Memory B cell (primary cell): ENCODE measurements around the gene HBQ1.
"Not testable (repeated sequence)": the region's sequence is repeated elsewhere in the genome, so short reads cannot be mapped to it uniquely, and the experiment has no call there.

Source experiments
- ATAC-seq: fragments of 150-1000 bp; cut with Tn5 transposase; 2 replicates; pipeline ENCODE4 v1.10.0; 2021; ENCODE audit warnings: low read depth, mild to moderate bottlenecking, moderate library complexity
- DNase-seq, 2 donors: peaks; one replicate each; pipeline ENCODE4 v3.0.0; 2022; ENCODE audit warnings: low spot score in 2 of 2
- H3K27ac Mint-ChIP-seq: one replicate; pipeline ENCODE4 v1.8.0; 2022; ENCODE audit warnings: mild to moderate bottlenecking, moderate library complexity, mixed read lengths
- H3K27me3 Mint-ChIP-seq: one replicate; pipeline ENCODE4 v1.8.0; 2022; ENCODE audit warnings: mixed read lengths
- H3K36me3 Mint-ChIP-seq: one replicate; pipeline ENCODE4 v1.8.0; 2022; ENCODE audit warnings: mild to moderate bottlenecking, mixed read lengths
- H3K4me1 Mint-ChIP-seq: one replicate; pipeline ENCODE4 v1.8.0; 2022; ENCODE audit warnings: mixed read lengths
- H3K4me3 Mint-ChIP-seq: one replicate; pipeline ENCODE4 v1.8.0; 2022; ENCODE audit warnings: mild to moderate bottlenecking, moderate library complexity, mixed read lengths
- H3K9me3 Mint-ChIP-seq: one replicate; pipeline ENCODE4 v1.8.0; 2022; ENCODE audit warnings: mixed read lengths

Gene HBQ1

GRCh38 chr16:165539-166374 is 14.5 kb upstream of the HBQ1 start, which contains the start of gene HBM:
TSS of gene HBM (plus strand) at chr16:165978. CDS start at chr16:165998, 20 bp downstream.
- ATAC-seq (peak; percentile 47), DNase-seq (no peak)
- peaks cover 1% of the 10 kb centered on the region for H3K36me3 Mint-ChIP-seq
- no peak within 1 kb of the TSS for H3K27ac Mint-ChIP-seq
- H3K4me3 Mint-ChIP-seq: peak within 1 kb of the TSS; percentile 53
- H3K9me3 Mint-ChIP-seq: no peaks in the 10 kb centered on the region
- H3K27me3 Mint-ChIP-seq: peaks cover 28% of the 10 kb centered on the region
- H3K4me1 Mint-ChIP-seq: peaks cover 3% of the 10 kb centered on the region

GRCh38 chr16:166375-167121 is 13.7 kb upstream of the HBQ1 start:
- no peak overlapping the region for H3K27ac Mint-ChIP-seq
- ATAC-seq (no peak), DNase-seq (no peak)
- H3K36me3 Mint-ChIP-seq: peaks cover 1% of the 10 kb centered on the region
- H3K4me3 Mint-ChIP-seq: no peak overlapping the region
- H3K4me1 Mint-ChIP-seq: peaks cover 3% of the 10 kb centered on the region
- H3K9me3 Mint-ChIP-seq: no peaks in the 10 kb centered on the region
- peaks cover 28% of the 10 kb centered on the region for H3K27me3 Mint-ChIP-seq

- Mint-ChIP-seq H3K9me3 (no peaks in the 10 kb centered on the region), H3K4me3 (no peak overlapping the region)
- ATAC-seq: no peak
Observed at GRCh38 chr16:167122-167690, 13.1 kb upstream of the HBQ1 start.

GRCh38 chr16:168424-168823 is 11.8 kb upstream of the HBQ1 start:
- ATAC-seq (no peak), DNase-seq (no peak)
- Mint-ChIP-seq H3K4me1 (peaks cover 4% of the 10 kb centered on the region), H3K9me3 (no peaks in the 10 kb centered on the region), H3K27me3 (peaks cover 30% of the 10 kb centered on the region), H3K36me3 (peaks cover 3% of the 10 kb centered on the region), H3K27ac (no peak overlapping the region), H3K4me3 (no peak overlapping the region)

More at GRCh38 chr16:167122-167690, 13.1 kb upstream of the HBQ1 start:
- Mint-ChIP-seq H3K36me3 (peaks cover 3% of the 10 kb centered on the region), H3K27me3 (peaks cover 29% of the 10 kb centered on the region), H3K4me1 (peaks cover 3% of the 10 kb centered on the region), H3K27ac (no peak overlapping the region)
- no peak for DNase-seq

- H3K9me3 Mint-ChIP-seq: no peaks in the 10 kb centered on the region
- H3K27ac Mint-ChIP-seq: no peak overlapping the region
- DNase-seq (no peak), ATAC-seq (no peak)
- no peak overlapping the region for H3K4me3 Mint-ChIP-seq
- H3K27me3 Mint-ChIP-seq: peaks cover 34% of the 10 kb centered on the region
- H3K4me1 Mint-ChIP-seq: peaks cover 8% of the 10 kb centered on the region
- peaks cover 3% of the 10 kb centered on the region for H3K36me3 Mint-ChIP-seq
Observed at GRCh38 chr16:169014-169413, 11.2 kb upstream of the HBQ1 start.

- H3K36me3 Mint-ChIP-seq, H3K4me3 Mint-ChIP-seq, H3K9me3 Mint-ChIP-seq, H3K4me1 Mint-ChIP-seq, H3K27ac Mint-ChIP-seq, DNase-seq, ATAC-seq: not testable (repeated sequence)
- H3K27me3 Mint-ChIP-seq: peaks cover 40% of the 10 kb centered on the region
Observed at GRCh38 chr16:170088-170507, 10.2 kb upstream of the HBQ1 start.

GRCh38 chr16:170788-171187 is 9.5 kb upstream of the HBQ1 start:
- Mint-ChIP-seq H3K4me3 (no peak overlapping the region), H3K27ac (no peak overlapping the region)

GRCh38 chr16:172374-172941 is 7.8 kb upstream of the HBQ1 start, which contains the start of gene HBA2:
TSS of gene HBA2 (plus strand) at chr16:172876. CDS start at chr16:172913, 37 bp downstream.
- peak; percentile 50 for ATAC-seq
- peaks cover 40% of the 10 kb centered on the region for H3K27me3 Mint-ChIP-seq
- H3K27ac Mint-ChIP-seq, H3K36me3 Mint-ChIP-seq, DNase-seq, H3K9me3 Mint-ChIP-seq: not testable (repeated sequence)
- H3K4me1 Mint-ChIP-seq: peaks cover 14% of the 10 kb centered on the region
- peak within 1 kb of the TSS; percentile 46 for H3K4me3 Mint-ChIP-seq

More at GRCh38 chr16:170788-171187, 9.5 kb upstream of the HBQ1 start:
- peaks cover 3% of the 10 kb centered on the region for H3K36me3 Mint-ChIP-seq
- H3K9me3 Mint-ChIP-seq: no peaks in the 10 kb centered on the region
- peaks cover 14% of the 10 kb centered on the region for H3K4me1 Mint-ChIP-seq
- no peak for ATAC-seq
- peaks cover 46% of the 10 kb centered on the region for H3K27me3 Mint-ChIP-seq
- no peak for DNase-seq

- not testable (repeated sequence) for DNase-seq, H3K9me3 Mint-ChIP-seq, H3K36me3 Mint-ChIP-seq, H3K27ac Mint-ChIP-seq, ATAC-seq
- Mint-ChIP-seq H3K4me3 (peak overlapping the region; percentile 46), H3K4me1 (peaks cover 14% of the 10 kb centered on the region), H3K27me3 (peaks cover 44% of the 10 kb centered on the region)
Observed at GRCh38 chr16:173211-173854, 6.9 kb upstream of the HBQ1 start.

- H3K4me3 Mint-ChIP-seq, DNase-seq, H3K27ac Mint-ChIP-seq, ATAC-seq, H3K9me3 Mint-ChIP-seq, H3K36me3 Mint-ChIP-seq: not testable (repeated sequence)
- peaks cover 11% of the 10 kb centered on the region for H3K4me1 Mint-ChIP-seq
- peaks cover 40% of the 10 kb centered on the region for H3K27me3 Mint-ChIP-seq
Observed at GRCh38 chr16:173928-174769, 6.1 kb upstream of the HBQ1 start.

GRCh38 chr16:175011-175949 is 5.0 kb upstream of the HBQ1 start:
- no peak for ATAC-seq
- peaks cover 35% of the 10 kb centered on the region for H3K27me3 Mint-ChIP-seq
- no peak for DNase-seq
- H3K4me3 Mint-ChIP-seq: peak overlapping the region; percentile 24
- H3K36me3 Mint-ChIP-seq: peaks cover 1% of the 10 kb centered on the region
- H3K4me1 Mint-ChIP-seq: peaks cover 11% of the 10 kb centered on the region
- H3K9me3 Mint-ChIP-seq: no peaks in the 10 kb centered on the region
- no peak overlapping the region for H3K27ac Mint-ChIP-seq

- H3K27ac Mint-ChIP-seq, H3K4me3 Mint-ChIP-seq, H3K36me3 Mint-ChIP-seq, H3K9me3 Mint-ChIP-seq, DNase-seq: not testable (repeated sequence)
- H3K27me3 Mint-ChIP-seq: peaks cover 31% of the 10 kb centered on the region
- peaks cover 11% of the 10 kb centered on the region for H3K4me1 Mint-ChIP-seq
- peak; percentile 11 for ATAC-seq
Observed at GRCh38 chr16:176006-176405, 4.3 kb upstream of the HBQ1 start.
